Sigmoid colon (tissue), 7 donors: ENCODE data around the gene MRPS14. TPM values are rescaled to one million over a fixed set of nuclear protein-coding genes. Genes with fewer than 3 reads are reported as not detected.

Experiments
- DNase-seq: peaks from one replicate; pipeline ENCODE4 v3.0.0-alpha.2; 2019
- H3K27ac ChIP-seq, 4 donors: fragments of 200-600 bp; sonication (generic); one replicate each; pipeline ENCODE4 v1.5.1; 2016 to 2019; ENCODE audit warnings: mild to moderate bottlenecking in 1 of 4
- H3K27me3 ChIP-seq, 3 donors: fragments of 200-600 bp; sonication (generic); one replicate each; pipeline ENCODE4 v1.5.1; 2019; ENCODE audit warnings: mild to moderate bottlenecking in 1 of 3
- H3K36me3 ChIP-seq, 4 donors: fragments of 200-600 bp; sonication (generic); one replicate each; pipeline ENCODE4 v1.5.1; 2016 to 2019
- H3K4me1 ChIP-seq, 4 donors: fragments of 200-600 bp; sonication (generic); one replicate each; pipeline ENCODE4 v1.5.1; 2017 to 2019
- H3K4me3 ChIP-seq, 4 donors: fragments of 200-600 bp; sonication (generic); one replicate each; pipeline ENCODE4 v1.5.1; 2017 to 2019; ENCODE audit warnings: mild to moderate bottlenecking in 2 of 4, moderate library complexity in 1 of 4
- H3K9me3 ChIP-seq, 4 donors: fragments of 200-600 bp in 3 of 4; sonication (generic) in 3 of 4; one replicate each; pipeline versions ENCODE4 v1.5.1 to v1.6.1; 2013 to 2019
- CTCF ChIP-seq, 4 experiments: fragments of 450-650 bp in 3 of 4; fragments of 200-600 bp in 1 of 4; IDR thresholded peaks; one replicate each; pipeline ENCODE4 v1.5.1; 2016 to 2019; ENCODE audit warnings: antibody characterized with exemption in 4 of 4, mild to moderate bottlenecking in 3 of 4, moderate library complexity in 2 of 4
- EP300 ChIP-seq, 4 donors: sonication (generic); formaldehyde crosslinking; IDR thresholded peaks; one replicate each; pipeline ENCODE4 v1.6.1; 2017; ENCODE audit warnings: antibody characterized with exemption in 4 of 4
- POLR2A ChIP-seq, 2 donors: fragments of 450-650 bp; IDR thresholded peaks; one replicate each; pipeline ENCODE4 v1.6.1; 2016; ENCODE audit warnings: antibody characterized with exemption in 2 of 2, mild to moderate bottlenecking in 2 of 2, moderate library complexity in 2 of 2
- POLR2AphosphoS5 ChIP-seq, 4 donors: sonication (generic); formaldehyde crosslinking; IDR thresholded peaks; one replicate each; pipeline ENCODE4 v1.6.1; 2017; ENCODE audit warnings: antibody characterized with exemption in 4 of 4
- WGBS, 2 donors: extraction: QIAGEN DNeasy Blood & Tissue Kit; methylation state at CpG; one replicate each; pipeline ENCODE4 v1.1.7; 2013; 5-methylcytosine and 5-hydroxymethylcytosine counted together
- intact Hi-C: fragments of 100-400 bp; cut with DNase I; formaldehyde crosslinking; loops from one replicate; pipeline ENCODE4 v1.15.1; 2023
- polyA plus RNA-seq, 3 donors: library from polyadenylated mRNA; stranded (reverse); fragments of 200-250 nt; gene quantifications; one replicate each; pipeline ENCODE4 v1.2.3, GENCODE V29; 2013
- total RNA-seq, 4 donors: library from RNA; depleted of rRNA; stranded (reverse); fragments of >200 nt; gene quantifications; one replicate each; pipeline ENCODE4 v1.1.0, GENCODE V29; 2016
- donor health status: healthy with polysubstance abuse.
- donor health status: Bipolar disorder and iron deficiency.
- donor health status: healthy.

MRPS14 gene
- total and polyA plus RNA-seq, 7 donors: 17.5 to 36.0 (median 27.8) TPM

DNA sequence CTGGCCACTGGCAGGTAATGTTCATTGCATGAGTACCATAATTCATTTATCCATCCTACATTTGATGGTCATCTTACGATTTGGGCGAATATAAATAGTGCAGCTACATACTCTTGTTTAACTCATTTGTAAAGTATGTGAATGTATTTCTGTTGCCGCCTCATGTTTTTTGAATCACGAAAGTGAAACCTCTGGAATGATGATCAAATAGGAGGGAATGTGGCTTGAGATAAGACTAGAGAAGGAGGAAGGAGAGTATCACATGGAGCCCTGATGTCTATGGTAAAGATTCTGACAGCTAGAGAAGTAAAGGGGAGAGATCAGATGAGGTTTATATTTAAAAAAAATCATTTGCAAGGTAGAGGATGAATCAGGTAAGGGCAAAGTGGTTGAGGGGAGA, 8.0 kb downstream of the MRPS14 start:
- H3K27me3 ChIP-seq: no peaks in the 10 kb centered on the region
- peaks cover 12 to 92% (median 45%) of the 10 kb centered on the region in 4 donors for H3K36me3 ChIP-seq
- DNase-seq: no peak
- no peak for TF ChIP-seq POLR2AphosphoS5 (IDR thresholded peaks at IDR 0.05)
- TF ChIP-seq POLR2A (IDR thresholded peaks at IDR 0.05): no peak
- no peak for TF ChIP-seq EP300 (IDR thresholded peaks at IDR 0.05)
- TF ChIP-seq CTCF (IDR thresholded peaks at IDR 0.05): no peak
- H3K27ac ChIP-seq: no peak overlapping the region
- intact Hi-C loops: no loop called here
- 93 to 95% methylated on average over 4 of the region's 4 CpGs for WGBS, 2 donors
- H3K4me3 ChIP-seq: no peak overlapping the region
- H3K4me1 ChIP-seq: peaks cover 0 to 5% (median 0%) of the 10 kb centered on the region in 4 donors
- H3K9me3 ChIP-seq: no peaks in the 10 kb centered on the region

GRCh38 chr1:175013445-175013844, 9.8 kb downstream of the MRPS14 start:
- no peak overlapping the region for H3K4me3 ChIP-seq
- H3K27ac ChIP-seq: no peak overlapping the region
- no peak for TF ChIP-seq CTCF (IDR thresholded peaks at IDR 0.05)
- no peak for TF ChIP-seq POLR2AphosphoS5 (IDR thresholded peaks at IDR 0.05)
- no peak for TF ChIP-seq POLR2A (IDR thresholded peaks at IDR 0.05)
- TF ChIP-seq EP300 (IDR thresholded peaks at IDR 0.05): no peak
- DNase-seq: no peak
- H3K9me3 ChIP-seq: no peaks in the 10 kb centered on the region
- H3K4me1 ChIP-seq: peaks cover 0 to 5% (median 0%) of the 10 kb centered on the region in 4 donors
- peaks cover 12 to 99% (median 56%) of the 10 kb centered on the region in 4 donors for H3K36me3 ChIP-seq
- intact Hi-C loops: no loop called here
- WGBS, 2 donors: 92 to 93% methylated on average over 1 of the region's 1 CpG
- H3K27me3 ChIP-seq: no peaks in the 10 kb centered on the region

GRCh38 chr1:175009532-175009931, 13.7 kb downstream of the MRPS14 start:
- TF ChIP-seq POLR2AphosphoS5 (IDR thresholded peaks at IDR 0.05): no peak
- TF ChIP-seq CTCF (IDR thresholded peaks at IDR 0.05): no peak
- TF ChIP-seq EP300 (IDR thresholded peaks at IDR 0.05): no peak
- TF ChIP-seq POLR2A (IDR thresholded peaks at IDR 0.05): no peak
- H3K27me3 ChIP-seq: no peaks in the 10 kb centered on the region

DNA sequence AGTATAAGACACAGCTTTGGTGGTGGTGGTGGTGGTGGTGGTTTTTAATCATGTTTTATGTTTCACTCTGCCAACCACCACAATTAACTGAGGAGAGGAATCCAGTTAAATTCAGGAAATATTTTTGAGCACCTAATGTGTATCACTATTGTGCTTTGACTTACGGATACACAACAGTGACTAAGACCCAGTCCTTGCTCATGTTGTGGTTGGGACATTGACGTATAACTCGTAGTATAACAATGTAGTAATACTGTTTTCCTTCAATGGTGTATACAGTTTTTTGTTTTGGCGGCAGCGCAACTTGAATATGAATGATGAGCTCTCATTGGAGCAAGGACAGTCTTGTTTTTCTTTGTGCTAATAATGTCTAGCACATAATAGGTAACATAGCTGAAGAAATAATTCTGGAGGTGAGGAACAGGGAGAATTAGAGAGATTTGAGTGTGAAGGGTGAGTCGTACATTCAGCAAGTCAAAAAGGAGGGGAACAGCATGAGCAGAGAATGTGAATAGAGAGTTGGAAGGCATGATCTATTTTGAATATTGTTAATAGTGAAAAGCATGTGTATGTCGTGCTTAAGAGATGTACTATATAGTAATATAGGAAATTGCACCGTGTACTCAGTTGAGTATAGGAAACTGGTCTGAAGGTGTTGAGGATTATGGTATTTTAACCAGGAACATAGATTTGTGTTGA, 18.0 kb downstream of the MRPS14 start:
- Histone ChIP-seq H3K4me3 (no peak overlapping the region), H3K9me3 (no peaks in the 10 kb centered on the region), H3K4me1 (peaks cover 0 to 35% (median 21%) of the 10 kb centered on the region in 4 donors), H3K27me3 (no peaks in the 10 kb centered on the region), H3K27ac (no peak overlapping the region), H3K36me3 (peaks cover 0 to 39% (median 25%) of the 10 kb centered on the region in 4 donors)
- TF ChIP-seq POLR2AphosphoS5 (IDR thresholded peaks at IDR 0.05): no peak
- TF ChIP-seq POLR2A (IDR thresholded peaks at IDR 0.05): no peak
- no peak for TF ChIP-seq CTCF (IDR thresholded peaks at IDR 0.05)
- TF ChIP-seq EP300 (IDR thresholded peaks at IDR 0.05): no peak
- intact Hi-C loops: no loop called here
- DNase-seq: no peak
- WGBS, 2 donors: 91 to 92% methylated on average over 8 of the region's 8 CpGs

More at GRCh38 chr1:175009532-175009931, 13.7 kb downstream of the MRPS14 start:
- Histone ChIP-seq H3K4me3 (no peak overlapping the region), H3K4me1 (no peaks in the 10 kb centered on the region), H3K27ac (no peak overlapping the region), H3K36me3 (peaks cover 7 to 82% (median 59%) of the 10 kb centered on the region in 4 donors), H3K9me3 (no peaks in the 10 kb centered on the region)
- intact Hi-C loops: no loop called here
- WGBS, 2 donors: 85 to 91% methylated on average over 10 of the region's 10 CpGs
- DNase-seq: no peak
